ENCODE results near the gene CCR1.
"Not testable (repeated sequence)": the region's sequence is repeated elsewhere in the genome, so short reads cannot be mapped to it uniquely, and the experiment has no call there.

The CCR1 gene

DNA sequence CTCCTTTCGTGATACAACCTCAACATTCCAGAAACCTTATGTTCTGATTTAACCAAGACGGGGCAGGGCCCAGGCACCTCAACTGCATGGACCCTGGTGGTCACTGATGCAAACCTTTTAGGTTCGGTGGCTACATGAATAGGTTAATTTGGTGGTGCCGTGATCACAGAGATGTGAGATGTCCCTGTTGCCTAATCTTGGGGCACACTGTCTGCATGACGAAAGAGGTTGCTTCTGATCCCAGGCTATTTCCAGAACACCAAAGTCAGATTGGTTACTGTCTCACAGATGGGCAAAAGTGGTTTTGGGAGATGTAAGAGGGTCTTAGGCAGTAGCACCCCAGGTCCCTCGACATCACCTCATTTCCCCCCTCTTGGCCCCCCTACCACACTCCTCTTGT, 4.0 kb upstream of the CCR1 start:
- no peak for DNase-seq (ENCODE audit: low spot score)

DNA sequence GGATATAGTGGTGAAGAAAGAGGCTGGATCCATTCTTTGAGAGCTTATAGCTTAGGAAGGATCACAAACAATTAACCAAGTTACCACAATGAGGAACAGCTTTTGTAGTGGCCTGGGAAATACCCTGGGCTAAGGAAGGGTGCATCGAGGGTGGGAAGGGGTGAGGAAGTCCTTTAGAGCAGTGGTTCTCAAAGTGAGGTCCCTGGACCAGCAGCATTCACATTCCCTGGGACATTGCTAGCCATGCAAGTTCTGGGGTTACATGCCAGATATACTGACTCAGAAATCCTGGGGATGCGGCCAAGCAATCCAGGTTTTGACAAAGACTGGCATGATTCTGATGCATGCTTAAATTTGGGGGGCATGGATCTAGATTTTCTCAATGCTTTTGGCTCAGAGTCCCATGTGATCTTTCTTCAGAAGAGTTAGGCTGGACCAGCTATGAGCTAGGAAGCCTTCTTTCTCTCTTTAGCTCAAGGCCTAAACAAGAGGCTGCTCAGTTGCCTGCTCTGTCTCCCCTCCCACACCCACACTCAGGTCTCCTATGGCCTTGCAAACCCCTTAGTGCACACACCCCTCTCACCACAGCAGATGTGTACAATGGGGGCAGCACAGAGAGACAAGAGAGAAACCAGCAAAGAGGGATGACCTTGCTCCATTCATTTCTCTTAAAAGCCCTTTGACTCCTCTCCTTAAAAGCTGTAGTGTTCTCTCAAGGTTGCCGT, 1.8 kb upstream of the CCR1 start:
- DNase-seq (ENCODE audit: low spot score) = no peak

DNA sequence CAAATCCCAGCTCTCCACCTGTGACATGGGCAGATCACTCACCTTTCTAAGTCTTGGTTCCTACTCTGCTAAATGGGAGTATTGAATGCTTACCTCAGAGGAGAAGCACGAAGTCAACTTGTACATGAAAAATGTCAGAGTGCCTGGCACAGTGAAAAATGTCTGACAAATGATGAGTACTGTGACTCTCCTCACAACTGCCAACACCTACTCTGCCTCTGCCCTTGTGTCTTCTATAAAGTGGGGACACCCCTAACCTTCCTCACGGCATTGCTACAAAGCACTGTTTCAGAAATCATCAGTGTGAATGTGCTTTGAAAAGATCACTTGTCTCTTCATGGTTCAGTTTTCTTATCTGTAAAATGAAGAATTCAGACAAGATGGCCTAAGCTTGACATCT, 940 bp upstream of the CCR1 start:
- no peak for DNase-seq (ENCODE audit: low spot score)

DNA sequence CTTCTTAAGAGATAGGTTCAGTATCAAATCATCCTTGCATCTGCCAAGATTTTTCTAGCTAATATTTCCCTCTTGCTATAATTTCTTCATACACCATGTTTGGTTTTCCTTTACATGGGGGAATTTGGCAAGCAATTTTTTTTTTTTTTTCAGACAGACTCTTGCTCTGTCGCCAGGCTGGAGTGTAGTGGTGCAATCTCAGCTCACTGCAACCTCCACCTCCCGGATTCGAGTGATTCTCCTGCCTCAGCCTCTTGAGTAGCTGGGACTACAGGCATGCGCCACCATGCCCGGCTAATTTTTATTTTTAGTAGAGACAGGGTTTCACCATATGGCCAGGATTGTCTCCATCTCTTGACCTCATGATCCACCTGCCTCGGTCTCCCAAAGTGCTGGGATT, 599 bp downstream of the CCR1 start:
- not testable (repeated sequence) for DNase-seq (ENCODE audit: low spot score)

DNA sequence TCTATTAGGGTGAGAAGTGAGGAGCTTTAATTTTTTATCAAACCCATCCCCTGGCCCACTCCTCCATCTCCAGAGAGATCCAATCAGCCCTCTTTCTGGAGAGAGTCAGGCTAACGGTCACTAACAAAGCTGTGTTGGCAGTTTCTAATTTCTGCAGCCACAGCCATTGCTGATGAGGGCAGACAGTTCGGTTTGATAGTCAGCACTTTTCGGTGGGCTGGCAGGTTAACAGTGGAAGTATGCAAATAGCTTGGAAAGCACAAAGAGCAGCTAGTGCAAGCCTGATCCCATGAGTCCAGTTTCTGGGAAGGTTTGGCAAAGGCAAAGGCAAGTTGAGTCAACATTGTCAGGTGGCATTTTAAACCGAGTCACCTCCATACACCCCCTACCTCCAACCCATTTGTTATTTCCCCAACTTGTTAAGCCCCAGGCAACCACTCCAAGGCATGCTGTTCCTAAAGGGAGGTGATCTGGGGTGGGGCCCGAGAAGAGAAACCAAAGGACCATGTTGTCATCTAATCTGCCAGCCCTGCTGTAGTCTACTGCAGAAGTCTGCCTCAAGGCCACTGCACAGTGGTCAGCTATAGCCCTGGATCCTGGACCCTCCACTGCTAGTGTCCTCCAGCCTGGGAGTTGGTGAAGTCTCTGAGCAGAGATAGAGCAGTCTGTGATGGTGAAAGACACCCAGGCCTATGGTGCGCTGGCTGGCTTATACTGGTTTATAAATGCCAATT, 1.7 kb downstream of the CCR1 start:
- no peak for DNase-seq (ENCODE audit: low spot score)

DNA sequence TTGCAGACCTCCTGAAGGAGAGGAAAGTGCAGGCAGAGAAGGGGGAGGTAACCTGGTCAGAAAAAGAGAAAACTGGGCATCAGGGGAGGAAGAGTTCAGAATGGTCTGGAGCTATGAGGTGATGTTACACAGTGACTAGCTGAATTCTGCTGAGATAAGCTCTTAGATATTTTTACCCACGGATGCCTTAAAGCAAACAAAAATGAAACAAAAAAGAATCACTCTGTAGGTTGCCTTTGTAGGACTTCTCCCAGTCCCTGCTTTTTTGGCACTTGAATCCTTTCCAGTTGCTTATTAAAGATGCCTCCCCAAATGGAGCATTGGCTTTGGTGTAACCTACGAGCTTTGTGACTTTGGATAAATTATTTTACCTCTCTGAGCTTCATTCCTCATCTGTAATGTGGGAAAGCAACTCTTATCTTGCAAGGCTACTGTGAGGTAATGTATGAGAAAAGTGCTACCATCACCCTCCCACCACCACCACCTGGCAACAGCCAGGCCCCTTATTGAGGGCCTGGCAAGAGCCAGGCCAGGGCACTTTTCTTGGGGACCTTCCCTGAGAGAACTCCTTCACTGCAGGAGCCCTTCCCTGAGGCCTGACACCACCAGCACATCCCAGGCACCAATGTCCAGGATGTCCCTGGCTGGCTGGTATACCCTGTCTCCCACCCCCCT, 2.7 kb downstream of the CCR1 start:
- no peak for DNase-seq (ENCODE audit: low spot score)

DNA sequence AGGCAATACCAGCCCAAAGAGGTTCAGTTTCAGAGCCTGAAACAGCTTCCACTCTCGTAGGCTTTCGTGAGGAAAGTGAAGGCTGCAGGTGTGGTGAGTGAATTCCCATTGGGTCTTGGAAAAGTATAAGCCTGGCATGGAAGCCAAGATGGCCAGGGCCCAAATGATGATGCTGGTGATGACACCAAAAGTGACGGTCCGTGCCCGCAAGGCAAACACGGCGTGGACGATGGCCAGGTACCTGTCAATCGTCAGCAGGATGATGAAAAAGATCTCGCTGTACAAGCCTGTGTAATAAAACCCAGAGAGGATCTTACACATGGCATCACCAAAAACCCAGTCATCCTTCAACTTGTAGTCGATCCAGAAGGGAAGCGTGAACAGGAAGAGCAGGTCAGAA, 4.4 kb downstream of the CCR1 start:
- DNase-seq (ENCODE audit: low spot score) = no peak

DNA sequence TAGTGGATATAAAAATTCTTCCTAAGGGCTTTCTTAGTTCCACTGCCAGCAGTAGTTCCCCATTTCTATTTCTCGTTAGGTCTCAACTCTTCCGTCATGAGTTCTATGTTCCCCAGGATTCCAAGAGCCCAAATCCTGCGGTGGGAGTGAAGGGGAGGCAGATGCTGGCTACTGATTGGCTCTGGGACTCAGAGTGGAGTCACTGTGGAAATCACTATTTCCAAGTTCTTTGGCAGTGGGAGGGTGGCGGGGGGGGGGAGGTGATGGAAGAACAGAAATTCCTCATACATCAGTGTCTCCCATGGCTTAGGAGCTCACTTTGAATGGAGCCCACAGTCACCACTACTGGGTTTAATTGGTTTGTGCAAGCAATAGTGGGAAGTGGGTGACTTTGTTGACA, 5.6 kb downstream of the CCR1 start:
- DNase-seq (ENCODE audit: low spot score) = no peak

DNA sequence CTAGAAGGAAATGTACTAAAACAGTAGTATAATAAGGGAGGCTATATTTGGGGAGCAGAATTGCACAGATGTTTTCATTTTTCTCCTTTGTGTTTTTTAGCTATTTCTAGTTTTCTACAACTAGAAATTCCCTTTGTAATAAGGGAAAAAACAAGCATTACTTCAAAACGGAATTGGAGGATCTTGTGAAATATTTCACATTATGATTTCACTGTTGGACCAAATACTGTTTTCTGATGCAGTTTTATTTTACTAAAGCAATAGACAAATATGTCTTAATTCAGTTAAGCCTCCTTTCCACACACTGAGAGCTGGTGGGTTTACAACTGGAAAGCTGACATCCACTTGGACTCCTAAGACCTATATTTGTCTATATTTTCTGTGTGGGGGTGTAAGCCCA, 7.3 kb downstream of the CCR1 start:
- DNase-seq (ENCODE audit: low spot score) = no peak

DNA sequence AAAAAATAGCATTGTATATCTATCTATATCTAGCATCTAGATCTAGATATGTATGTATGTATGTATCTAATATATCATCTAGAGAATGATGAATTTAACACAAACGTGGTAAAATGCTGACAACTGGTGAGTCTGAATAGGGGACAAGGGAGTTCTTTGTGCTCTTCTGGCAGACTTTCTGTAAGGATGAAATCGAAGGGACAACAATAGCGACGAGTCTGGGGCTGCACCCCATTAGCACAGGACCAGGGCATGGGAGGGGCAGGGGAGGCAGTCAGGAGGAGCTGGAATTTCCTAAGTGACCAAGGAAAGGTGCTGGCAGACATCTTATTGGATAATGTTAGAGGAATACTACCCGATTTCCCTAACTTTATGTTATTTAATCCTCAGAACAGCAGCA, 7.9 kb downstream of the CCR1 start:
- DNase-seq (ENCODE audit: low spot score) = no peak

DNA sequence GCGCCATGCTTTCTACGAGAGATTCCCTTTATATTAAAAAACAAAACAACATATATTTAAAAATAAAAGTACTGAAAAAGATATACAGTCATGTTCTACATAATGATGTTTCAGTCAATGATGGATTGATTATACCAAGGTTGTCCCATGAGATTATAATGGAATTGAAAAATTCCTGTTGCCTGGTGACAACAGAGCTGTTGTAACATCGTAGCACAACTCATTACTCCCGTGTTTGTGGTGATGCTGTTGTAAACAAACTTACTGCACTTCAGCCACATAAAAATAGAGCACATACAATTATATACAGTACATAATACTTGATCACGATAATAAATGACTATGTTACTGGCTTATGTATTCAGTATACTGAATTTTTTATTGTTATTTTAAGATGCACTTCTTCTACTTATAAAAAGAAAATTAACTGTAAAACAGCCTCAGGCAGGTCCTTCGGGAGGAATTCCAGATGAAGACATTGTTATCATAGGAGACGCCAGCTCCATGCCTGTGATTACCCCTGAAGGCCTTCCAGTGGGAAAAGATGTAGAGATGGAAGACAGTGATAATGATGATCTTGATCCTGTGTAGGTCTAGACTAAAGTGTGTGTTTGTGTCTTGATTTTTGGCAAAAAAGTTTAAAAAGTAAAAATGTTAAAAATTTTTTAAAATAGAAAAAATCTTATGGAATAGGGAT, 11.7 kb downstream of the CCR1 start:
- no peak for DNase-seq (ENCODE audit: low spot score)

DNA sequence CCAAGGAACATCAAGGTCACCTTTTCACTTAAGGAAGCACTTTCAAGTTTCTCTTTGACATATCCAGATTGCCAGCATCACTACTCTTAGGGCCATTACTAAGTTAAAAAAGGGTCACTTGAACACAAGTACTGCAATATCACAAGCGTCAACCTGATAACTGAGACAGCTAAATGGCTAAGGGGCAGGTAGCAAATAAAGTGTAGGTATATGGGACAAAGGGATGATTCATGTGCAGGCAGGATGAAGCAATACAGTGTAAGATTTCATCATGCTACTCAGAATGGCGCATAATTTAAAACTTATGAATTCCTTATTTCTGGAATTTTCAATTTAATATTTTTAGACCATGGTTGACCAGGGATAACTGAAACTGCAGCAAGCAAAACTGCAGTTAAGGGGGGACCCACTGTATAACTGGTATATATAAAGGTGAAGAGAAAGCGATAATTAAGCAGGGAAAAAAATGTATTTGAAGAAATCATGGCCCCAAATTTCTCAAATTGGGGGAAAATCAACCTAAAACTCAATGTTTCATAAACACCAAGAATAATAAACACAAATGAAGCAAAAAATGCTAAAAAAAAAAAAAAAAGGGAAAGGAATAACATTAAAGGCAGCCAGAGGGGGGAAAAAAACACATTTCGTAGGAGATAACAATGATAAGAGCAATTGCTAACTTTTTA, 13.1 kb downstream of the CCR1 start:
- DNase-seq (ENCODE audit: low spot score) = no peak

DNA sequence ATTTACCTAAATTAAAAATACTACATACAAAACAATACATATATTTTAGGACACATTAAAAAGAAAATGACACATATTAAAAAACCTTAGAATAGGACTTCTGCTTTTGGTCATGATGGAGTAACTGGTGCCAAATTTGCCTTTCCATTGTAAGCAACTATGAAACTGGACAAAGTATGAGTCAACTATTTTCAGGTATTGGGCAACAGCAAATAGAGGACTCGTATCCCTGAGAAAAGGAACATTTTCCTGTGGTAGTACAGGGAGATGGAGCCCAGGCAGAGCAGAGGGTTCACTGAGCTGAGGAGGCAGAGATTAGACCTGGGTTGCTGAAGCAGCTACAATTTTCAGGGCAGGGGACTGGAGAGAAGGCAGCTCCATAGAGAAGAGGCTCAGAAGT, 14.7 kb downstream of the CCR1 start:
- no peak for DNase-seq (ENCODE audit: low spot score)

DNA sequence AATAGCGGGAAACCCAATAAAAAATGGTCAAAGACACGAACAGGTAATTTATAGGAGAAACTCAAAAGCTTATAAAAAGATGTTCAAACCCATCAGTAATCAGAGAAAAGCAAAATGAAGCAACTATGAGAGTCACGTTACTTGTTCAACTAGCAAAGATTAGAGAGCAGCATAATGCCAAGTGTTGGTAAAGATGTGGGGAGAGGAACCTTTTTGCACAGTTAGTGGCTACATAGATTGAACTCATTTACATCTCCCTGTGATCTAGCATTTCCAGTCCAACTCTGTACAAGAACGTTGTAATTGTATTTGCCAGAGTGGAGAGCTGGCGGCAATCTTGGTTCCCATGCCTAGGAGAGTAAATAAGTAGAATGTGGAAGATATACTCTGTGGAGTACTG, 15.2 kb downstream of the CCR1 start:
- DNase-seq (ENCODE audit: low spot score) = no peak

DNA sequence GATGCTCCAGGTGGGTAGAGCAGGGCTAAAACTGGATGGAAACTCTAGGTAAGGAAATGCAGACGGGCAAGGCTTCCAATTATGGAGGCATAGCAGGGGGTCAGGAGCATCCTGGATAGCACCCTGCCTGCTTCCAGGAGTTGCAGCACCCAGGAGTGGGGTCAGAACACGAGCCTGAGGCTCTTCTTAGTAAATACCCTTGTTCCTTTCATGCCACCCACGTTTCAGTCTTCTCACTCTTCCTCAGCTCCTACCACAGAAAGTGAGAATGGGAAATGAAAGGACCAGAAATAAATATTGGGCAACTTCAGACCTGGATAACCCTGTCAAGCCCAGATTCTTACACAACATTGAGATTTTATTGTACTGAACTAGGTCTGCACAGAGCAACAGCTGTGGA, 16.4 kb downstream of the CCR1 start:
- DNase-seq (ENCODE audit: low spot score) = no peak

DNA sequence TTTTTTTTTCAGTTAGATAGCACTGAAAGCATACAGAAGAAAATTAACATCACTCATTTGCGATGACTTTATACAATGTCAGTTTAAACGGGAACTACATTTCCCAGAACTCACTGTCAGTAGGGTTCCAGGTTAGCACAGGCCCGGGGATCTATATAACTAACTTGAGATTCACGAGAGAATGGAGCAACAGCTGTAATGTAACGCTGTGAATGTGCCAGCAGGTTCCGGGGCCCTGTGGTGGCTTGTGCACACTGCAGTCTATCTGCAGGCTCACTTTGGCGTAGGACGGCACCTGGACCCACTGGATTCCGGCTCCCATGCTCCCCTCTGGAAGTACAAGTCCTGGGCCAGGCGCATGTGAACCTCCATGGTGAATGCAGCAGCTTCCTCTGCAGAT, 19.4 kb downstream of the CCR1 start:
- DNase-seq (ENCODE audit: low spot score) = no peak

DNA sequence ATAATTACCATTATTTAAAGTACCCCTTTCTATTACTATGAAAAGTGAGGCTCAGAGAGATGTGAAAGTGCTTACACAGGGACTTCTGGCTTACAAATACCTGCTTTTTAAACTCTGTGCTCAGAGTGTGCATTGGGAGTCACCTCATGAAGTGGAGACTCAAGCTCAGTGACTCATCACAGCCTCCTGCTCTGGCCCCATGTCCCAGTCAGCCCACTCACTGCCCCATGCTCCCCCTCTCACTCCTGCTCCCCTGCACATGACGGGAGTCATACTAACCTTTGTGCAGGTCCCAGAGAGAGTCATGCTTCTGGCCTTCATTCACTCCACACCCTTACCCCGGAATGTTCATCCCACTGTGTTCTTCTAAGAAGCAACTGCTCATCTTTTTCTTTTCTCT, 20.2 kb downstream of the CCR1 start:
- DNase-seq (ENCODE audit: low spot score) = peak; percentile 9

DNA sequence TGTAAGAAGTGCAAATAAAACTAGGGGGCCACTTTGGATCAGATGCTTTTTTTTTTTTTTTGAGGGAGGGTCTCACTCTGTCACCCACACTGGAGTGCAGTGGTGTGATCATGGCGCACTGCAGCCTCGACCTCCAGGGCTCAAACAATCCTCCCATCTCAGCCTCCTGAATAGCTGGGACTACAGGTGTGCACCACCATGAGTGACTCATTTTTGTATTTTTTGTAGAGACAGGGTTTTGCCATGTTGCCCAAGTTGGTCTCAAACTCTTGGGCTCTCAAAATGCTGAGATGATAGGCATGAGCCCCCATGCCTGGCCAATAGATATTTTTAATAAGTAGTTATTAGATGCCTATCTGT, 20.8 kb downstream of the CCR1 start:
- DNase-seq (ENCODE audit: low spot score) = no peak

DNA sequence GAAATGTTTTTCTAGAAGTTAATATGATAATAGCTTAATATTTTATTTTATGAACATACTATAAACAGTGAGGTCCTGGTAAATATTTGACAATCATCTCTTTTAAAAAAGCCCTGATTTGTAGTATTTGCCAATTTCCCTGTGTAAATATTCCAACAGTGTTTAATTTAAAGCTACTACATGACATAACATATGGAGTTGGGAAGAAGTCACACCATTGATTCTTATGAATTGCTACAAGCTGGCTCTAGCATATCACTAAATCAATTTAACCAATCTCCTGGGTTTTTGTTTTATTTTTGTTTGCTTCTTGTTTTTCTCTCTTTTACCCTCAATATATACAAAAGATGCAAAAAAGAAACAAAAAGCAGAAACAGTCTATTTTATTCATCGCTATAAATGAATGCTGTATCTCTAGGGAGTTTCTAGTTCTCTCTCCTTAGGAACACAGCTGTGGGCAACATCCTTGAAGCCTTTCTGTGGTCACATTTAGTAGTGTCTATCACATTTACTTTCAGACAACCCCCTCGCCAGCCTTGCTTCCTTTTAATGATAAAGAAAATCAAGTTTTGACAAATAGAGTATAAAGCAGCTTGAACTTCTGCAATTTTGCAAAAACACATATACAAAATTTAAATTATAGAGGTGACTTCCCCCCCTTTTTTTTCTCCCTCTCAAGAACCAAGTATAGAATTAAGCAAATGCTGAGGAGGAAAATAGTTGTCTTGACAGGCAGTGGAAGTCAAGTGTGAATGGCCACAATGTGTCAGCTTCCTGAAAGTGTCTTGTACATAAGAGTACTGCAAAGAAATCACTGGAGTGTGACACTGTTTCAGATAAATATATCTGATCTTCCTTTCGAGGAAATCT, 21.4 kb downstream of the CCR1 start:
- DNase-seq (ENCODE audit: low spot score) = peak; percentile 32

DNA sequence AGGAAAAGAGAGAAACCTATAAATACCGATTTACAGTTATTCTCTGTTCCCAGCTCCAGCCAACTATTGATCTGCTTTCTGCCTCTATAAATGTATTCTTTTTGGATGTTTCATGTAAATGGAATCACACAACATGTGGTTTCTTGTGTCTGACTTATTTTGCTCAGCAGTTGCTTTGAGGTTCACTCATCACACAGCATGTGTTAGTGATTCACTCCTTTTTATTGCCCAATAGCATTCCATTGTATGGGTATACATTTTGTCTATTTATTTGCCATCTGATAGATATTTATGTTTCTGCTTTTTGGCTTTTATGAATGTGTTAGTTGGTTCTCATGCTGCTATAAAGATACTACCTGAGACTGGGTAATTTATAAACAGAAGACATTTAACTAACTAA, 23.6 kb downstream of the CCR1 start:
- DNase-seq (ENCODE audit: low spot score) = peak; percentile 19

DNA sequence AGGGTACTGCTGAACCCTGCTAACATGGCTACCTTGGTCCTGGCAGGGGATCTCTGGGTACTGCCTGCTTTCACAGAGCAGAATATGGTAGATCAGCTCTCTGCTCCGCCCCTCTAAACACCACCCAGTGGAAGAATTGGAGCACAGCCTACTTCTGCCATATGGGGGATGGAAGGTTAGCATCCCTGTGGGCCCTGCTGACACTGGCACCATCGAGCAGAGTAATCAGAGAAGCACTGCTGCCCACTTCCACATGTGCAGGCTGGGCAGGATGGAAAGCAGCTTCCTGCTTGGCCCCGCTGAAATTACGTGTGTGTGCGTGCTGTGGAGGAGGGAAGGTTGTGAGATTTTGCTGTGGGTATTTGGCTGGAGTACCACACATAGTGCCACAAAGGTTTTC, 24.8 kb downstream of the CCR1 start:
- no peak for DNase-seq (ENCODE audit: low spot score)
